ENCODE results near the gene MAPKAPK3. TPM values are rescaled to one million over a fixed set of nuclear protein-coding genes. Genes with fewer than 3 reads are reported as not detected.

MAPKAPK3 gene
- total RNA-seq, 5 donors from 2014 or later (not counting 1 experiment from before 2014, with no cell fraction given) = 35.1 to 66.6 (median 53.0) TPM

GRCh38 chr3:50633230-50633790, 16.4 kb downstream of the MAPKAPK3 start:
- H3K9me3 Mint-ChIP-seq = no peaks in the 10 kb centered on the region
- H3K36me3 ChIP-seq (ENCODE audit: control insufficient read depth in 2 of 2, extremely low read depth in 1 of 2, insufficient read depth in 1 of 2, low read length in 1 of 2) = peaks cover 2 to 11% of the 10 kb centered on the region in 2 donors
- H3K36me3 Mint-ChIP-seq = peaks cover 4% of the 10 kb centered on the region
- ATAC-seq (replicated peaks in 1 of 4) (no peak), DNase-seq (no peak)
- no peak overlapping the region for H3K4me3 ChIP-seq (ENCODE audit: control insufficient read depth in 1 of 2, extremely low read depth in 1 of 2, low read length in 1 of 2)
- H3K4me3 Mint-ChIP-seq = no peak overlapping the region
- no peak overlapping the region for H3K27ac ChIP-seq (ENCODE audit: low read length)
- H3K27me3 Mint-ChIP-seq = no peaks in the 10 kb centered on the region
- peak overlapping the region; percentile 80 to 90 for H3K27ac Mint-ChIP-seq
- 59% methylated on average over 5 of the region's 5 CpGs for WGBS (ENCODE audit: insufficient coverage)
- H3K9me3 ChIP-seq = no peaks in the 10 kb centered on the region
- peaks cover 25 to 74% of the 10 kb centered on the region in 2 experiments for H3K4me1 ChIP-seq (ENCODE audit: control insufficient read depth in 1 of 2, extremely low read depth in 1 of 2, insufficient read depth in 2 of 2, low read length in 2 of 2)
- H3K27me3 ChIP-seq (replicated peaks in 1 of 2; ENCODE audit: control insufficient read depth in 2 of 2, extremely low read depth in 1 of 2, insufficient read depth in 2 of 2, low read length in 1 of 2) = no peaks in the 10 kb centered on the region
- CTCF ChIA-PET = no interaction called here
- POLR2A ChIA-PET = no interaction called here
- H3K4me1 Mint-ChIP-seq = peaks cover 86 to 93% (median 90%) of the 10 kb centered on the region in 3 donors

DNA sequence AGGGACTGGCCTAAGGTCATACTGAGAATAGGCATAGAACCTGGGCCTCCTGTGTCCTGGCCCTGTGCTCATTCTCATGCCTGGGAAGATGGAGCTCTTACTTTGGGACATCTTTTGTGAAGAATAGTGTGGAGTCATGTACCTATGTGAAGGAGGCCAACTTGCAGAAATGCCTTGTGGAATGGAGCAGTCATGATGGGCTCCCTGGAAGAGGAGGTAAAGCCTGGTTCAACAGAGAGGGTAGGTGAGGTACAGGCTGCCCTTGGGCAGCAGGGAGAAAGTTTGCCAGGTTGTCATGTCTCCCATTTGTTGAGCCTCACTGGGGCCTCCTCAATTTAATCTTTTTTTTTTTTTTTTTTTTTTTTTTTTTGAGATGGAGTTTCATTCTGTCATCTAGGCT, 18.1 kb downstream of the MAPKAPK3 start:
- no peak overlapping the region for H3K4me3 ChIP-seq (ENCODE audit: control insufficient read depth in 1 of 2, extremely low read depth in 1 of 2, low read length in 1 of 2)
- CTCF ChIA-PET = no interaction called here

DNA sequence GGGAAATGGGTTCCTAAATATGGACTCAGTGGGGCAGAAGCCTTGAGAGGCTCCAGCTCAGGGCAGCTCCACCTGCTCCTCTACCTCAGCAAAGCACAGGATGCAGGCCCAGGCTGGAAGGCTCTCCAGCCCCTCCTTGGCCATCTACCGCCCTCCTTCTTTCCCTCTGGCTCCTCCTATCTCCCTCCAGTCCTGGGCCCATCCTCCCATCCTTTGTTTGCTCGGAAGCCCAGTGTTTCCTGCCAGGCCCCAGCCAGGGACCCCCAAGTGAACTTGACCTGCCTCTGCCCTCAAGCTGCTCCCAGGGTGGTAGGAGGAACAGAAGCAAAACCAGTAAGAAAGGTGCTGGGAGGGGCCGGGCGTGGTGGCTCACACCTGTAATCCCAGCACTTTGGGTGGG, 20.1 kb downstream of the MAPKAPK3 start:
- 100% methylated on average over 1 of the region's 4 CpGs for WGBS (ENCODE audit: insufficient coverage)
- H3K4me1 ChIP-seq (ENCODE audit: control insufficient read depth in 1 of 2, extremely low read depth in 1 of 2, insufficient read depth in 2 of 2, low read length in 2 of 2) = peaks cover 11 to 37% of the 10 kb centered on the region in 2 experiments
- H3K4me1 Mint-ChIP-seq = peaks cover 53 to 61% (median 56%) of the 10 kb centered on the region in 3 donors
- no peaks in the 10 kb centered on the region for H3K27me3 ChIP-seq (replicated peaks in 1 of 2; ENCODE audit: control insufficient read depth in 2 of 2, extremely low read depth in 1 of 2, insufficient read depth in 2 of 2, low read length in 1 of 2)
- peaks cover 17 to 35% of the 10 kb centered on the region in 2 donors for H3K36me3 ChIP-seq (ENCODE audit: control insufficient read depth in 2 of 2, extremely low read depth in 1 of 2, insufficient read depth in 1 of 2, low read length in 1 of 2)
- DNase-seq (no peak), ATAC-seq (replicated peaks in 1 of 4) (no peak)
- H3K27ac Mint-ChIP-seq = peak overlapping the region; percentile 76 to 88
- H3K9me3 Mint-ChIP-seq = no peaks in the 10 kb centered on the region
- peaks cover 26% of the 10 kb centered on the region for H3K36me3 Mint-ChIP-seq
- CTCF ChIA-PET = no interaction called here
- POLR2A ChIA-PET = interaction anchor here in 1 of 2 donors (0.7 kb wide), 1 partner anchor 619 kb away, joined by 3 read pairs; no protein-coding TSS in a partner anchor
- no peaks in the 10 kb centered on the region for H3K9me3 ChIP-seq
- no peaks in the 10 kb centered on the region for H3K27me3 Mint-ChIP-seq
- no peak overlapping the region for H3K4me3 ChIP-seq (ENCODE audit: control insufficient read depth in 1 of 2, extremely low read depth in 1 of 2, low read length in 1 of 2)
- H3K27ac ChIP-seq (ENCODE audit: low read length) = no peak overlapping the region
- no peak overlapping the region for H3K4me3 Mint-ChIP-seq

More for the DNA sequence above, 18.1 kb downstream of the MAPKAPK3 start:
- Histone ChIP-seq H3K36me3 (ENCODE audit: control insufficient read depth in 2 of 2, extremely low read depth in 1 of 2, insufficient read depth in 1 of 2, low read length in 1 of 2) (peaks cover 6 to 19% of the 10 kb centered on the region in 2 donors), H3K9me3 (no peaks in the 10 kb centered on the region), H3K27me3 (replicated peaks in 1 of 2; ENCODE audit: control insufficient read depth in 2 of 2, extremely low read depth in 1 of 2, insufficient read depth in 2 of 2, low read length in 1 of 2) (no peaks in the 10 kb centered on the region), H3K4me1 (ENCODE audit: control insufficient read depth in 1 of 2, extremely low read depth in 1 of 2, insufficient read depth in 2 of 2, low read length in 2 of 2) (peaks cover 24 to 57% of the 10 kb centered on the region in 2 experiments), H3K27ac (ENCODE audit: low read length) (no peak overlapping the region)
- H3K4me3 Mint-ChIP-seq = peak overlapping the region in 1 of 3 donors; percentile 19
- peak overlapping the region in 1 of 2 donors; percentile 64 for H3K27ac Mint-ChIP-seq
- H3K4me1 Mint-ChIP-seq = peaks cover 73 to 80% (median 76%) of the 10 kb centered on the region in 3 donors
- DNase-seq (no peak), ATAC-seq (replicated peaks in 1 of 4) (no peak)
- no peaks in the 10 kb centered on the region for H3K27me3 Mint-ChIP-seq
- H3K9me3 Mint-ChIP-seq = no peaks in the 10 kb centered on the region
- POLR2A ChIA-PET = no interaction called here
- H3K36me3 Mint-ChIP-seq = peaks cover 13% of the 10 kb centered on the region

DNA sequence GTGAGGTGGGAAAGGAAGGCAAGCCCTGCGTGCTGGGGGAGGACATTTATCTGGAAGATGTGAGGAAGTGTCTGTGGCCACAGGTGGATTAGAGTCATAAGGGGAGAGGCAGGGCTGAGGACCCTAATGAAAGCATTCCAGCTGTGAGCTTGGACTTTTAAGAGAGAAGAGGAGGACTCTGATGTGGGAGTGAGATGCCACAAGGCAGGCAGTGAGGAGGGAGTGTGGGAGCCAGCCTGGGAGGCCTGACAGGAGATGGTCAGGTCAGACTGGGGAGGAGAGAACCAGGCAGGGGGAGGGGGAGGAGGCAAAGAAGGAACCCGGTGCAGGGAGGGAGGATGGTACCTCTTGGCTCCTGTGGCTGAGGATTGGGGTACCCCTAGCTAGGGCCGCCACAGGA, 21.0 kb downstream of the MAPKAPK3 start:
- Histone ChIP-seq H3K27me3 (replicated peaks in 1 of 2; ENCODE audit: control insufficient read depth in 2 of 2, extremely low read depth in 1 of 2, insufficient read depth in 2 of 2, low read length in 1 of 2) (no peaks in the 10 kb centered on the region), H3K4me1 (ENCODE audit: control insufficient read depth in 1 of 2, extremely low read depth in 1 of 2, insufficient read depth in 2 of 2, low read length in 2 of 2) (peaks cover 7 to 29% of the 10 kb centered on the region in 2 experiments), H3K4me3 (ENCODE audit: control insufficient read depth in 1 of 2, extremely low read depth in 1 of 2, low read length in 1 of 2) (no peak overlapping the region), H3K27ac (ENCODE audit: low read length) (no peak overlapping the region), H3K9me3 (no peaks in the 10 kb centered on the region), H3K36me3 (ENCODE audit: control insufficient read depth in 2 of 2, extremely low read depth in 1 of 2, insufficient read depth in 1 of 2, low read length in 1 of 2) (peaks cover 22 to 42% of the 10 kb centered on the region in 2 donors)
- POLR2A ChIA-PET = no interaction called here
- no peak for DNase-seq
- Mint-ChIP-seq H3K27ac (peak overlapping the region; percentile 76 to 88), H3K4me1 (peaks cover 44 to 51% (median 47%) of the 10 kb centered on the region in 3 donors), H3K27me3 (no peaks in the 10 kb centered on the region), H3K36me3 (peaks cover 31% of the 10 kb centered on the region), H3K4me3 (peak overlapping the region in 1 of 3 donors; percentile 32), H3K9me3 (no peaks in the 10 kb centered on the region)
- CTCF ChIA-PET = no interaction called here
- WGBS (ENCODE audit: insufficient coverage) = 51% methylated on average over 2 of the region's 3 CpGs
- no peak for ATAC-seq (replicated peaks in 1 of 4)

- H3K27ac ChIP-seq (ENCODE audit: low read length) = no peak overlapping the region
- peaks cover 38% of the 10 kb centered on the region for H3K36me3 Mint-ChIP-seq
- 100% methylated on average over 1 of the region's 6 CpGs for WGBS (ENCODE audit: insufficient coverage)
Observed at GRCh38 chr3:50639055-50639494, 22.1 kb downstream of the MAPKAPK3 start.

DNA sequence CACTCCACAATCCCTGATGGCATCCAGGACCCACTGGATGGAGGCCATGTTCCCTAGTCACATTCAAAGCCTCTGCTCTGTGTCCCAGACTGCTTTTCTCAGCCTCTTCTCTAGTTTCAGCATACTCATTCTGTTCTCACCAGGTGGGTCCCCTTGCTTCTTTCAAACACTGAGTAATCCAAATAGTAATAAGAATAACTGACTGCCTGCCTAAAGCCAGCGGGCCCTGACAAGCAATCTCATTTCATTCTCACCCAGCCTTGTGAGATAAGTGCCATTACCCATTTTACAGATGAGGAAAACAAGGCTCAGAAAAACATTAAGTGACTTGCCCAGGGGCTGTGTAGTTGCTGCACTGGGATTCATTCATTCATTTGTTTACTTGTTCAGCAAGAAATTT, 25.4 kb downstream of the MAPKAPK3 start:
- H3K4me3 ChIP-seq (ENCODE audit: control insufficient read depth in 1 of 2, extremely low read depth in 1 of 2, low read length in 1 of 2) = no peak overlapping the region
- no peak overlapping the region for H3K27ac ChIP-seq (ENCODE audit: low read length)
- peaks cover 0 to 9% of the 10 kb centered on the region in 2 experiments for H3K4me1 ChIP-seq (ENCODE audit: control insufficient read depth in 1 of 2, extremely low read depth in 1 of 2, insufficient read depth in 2 of 2, low read length in 2 of 2)
- Mint-ChIP-seq H3K4me1 (peaks cover 9 to 14% (median 13%) of the 10 kb centered on the region in 3 donors), H3K27me3 (no peaks in the 10 kb centered on the region), H3K9me3 (no peaks in the 10 kb centered on the region), H3K27ac (no peak overlapping the region), H3K4me3 (no peak overlapping the region), H3K36me3 (peaks cover 49% of the 10 kb centered on the region)
- WGBS (ENCODE audit: insufficient coverage) = no CpG with 5 or more reads among the region's 1 CpG
- ChIA-PET POLR2A (no interaction called here), CTCF (no interaction called here)
- H3K9me3 ChIP-seq = no peaks in the 10 kb centered on the region
- peaks cover 46 to 79% of the 10 kb centered on the region in 2 donors for H3K36me3 ChIP-seq (ENCODE audit: control insufficient read depth in 2 of 2, extremely low read depth in 1 of 2, insufficient read depth in 1 of 2, low read length in 1 of 2)
- ATAC-seq (replicated peaks in 1 of 4) = no peak
- no peaks in the 10 kb centered on the region for H3K27me3 ChIP-seq (replicated peaks in 1 of 2; ENCODE audit: control insufficient read depth in 2 of 2, extremely low read depth in 1 of 2, insufficient read depth in 2 of 2, low read length in 1 of 2)
- no peak for DNase-seq

More at GRCh38 chr3:50639055-50639494, 22.1 kb downstream of the MAPKAPK3 start:
- Mint-ChIP-seq H3K4me1 (peaks cover 32 to 40% (median 36%) of the 10 kb centered on the region in 3 donors), H3K27ac (peak overlapping the region; percentile 52 to 77), H3K9me3 (no peaks in the 10 kb centered on the region), H3K27me3 (no peaks in the 10 kb centered on the region), H3K4me3 (no peak overlapping the region)
- peaks cover 7 to 27% of the 10 kb centered on the region in 2 experiments for H3K4me1 ChIP-seq (ENCODE audit: control insufficient read depth in 1 of 2, extremely low read depth in 1 of 2, insufficient read depth in 2 of 2, low read length in 2 of 2)
- no peaks in the 10 kb centered on the region for H3K9me3 ChIP-seq
- DNase-seq (no peak), ATAC-seq (replicated peaks in 1 of 4) (no peak)
- ChIA-PET POLR2A (no interaction called here), CTCF (interaction anchor here in 1 of 2 donors (0.5 kb wide), 1 partner anchor 292 kb away, joined by 5 read pairs; no protein-coding TSS in a partner anchor)
- no peaks in the 10 kb centered on the region for H3K27me3 ChIP-seq (replicated peaks in 1 of 2; ENCODE audit: control insufficient read depth in 2 of 2, extremely low read depth in 1 of 2, insufficient read depth in 2 of 2, low read length in 1 of 2)
- H3K4me3 ChIP-seq (ENCODE audit: control insufficient read depth in 1 of 2, extremely low read depth in 1 of 2, low read length in 1 of 2) = no peak overlapping the region
- H3K36me3 ChIP-seq (ENCODE audit: control insufficient read depth in 2 of 2, extremely low read depth in 1 of 2, insufficient read depth in 1 of 2, low read length in 1 of 2) = peaks cover 29 to 53% of the 10 kb centered on the region in 2 donors
